Ovary (tissue), 9 donors: ENCODE results near the gene ANOS1. TPM values are rescaled to one million over a fixed set of nuclear protein-coding genes. Genes with fewer than 3 reads are reported as not detected.

Experiments used
- DNase-seq, 5 donors: peaks; one replicate each; pipeline ENCODE4 v3.0.0-alpha.2; 2019 to 2020
- H3K27ac ChIP-seq, 2 donors: fragments of 200-600 bp; one replicate each; pipeline versions ENCODE4 v1.5.1 to v1.8.0; 2019 to 2022
- H3K27me3 ChIP-seq: fragments of 200-600 bp; one replicate; pipeline ENCODE4 v1.8.0; 2022
- H3K36me3 ChIP-seq: fragments of 200-600 bp; sonication (generic); one replicate; pipeline ENCODE4 v1.5.1; 2019
- H3K4me1 ChIP-seq: one replicate; pipeline ENCODE4 v1.8.1; 2013; ENCODE audit warnings: mild to moderate bottlenecking, moderate library complexity; ENCODE audit not compliant: insufficient read depth
- H3K4me3 ChIP-seq: fragments of 200-600 bp; sonication (generic); one replicate; pipeline ENCODE4 v1.5.1; 2017
- H3K9me3 ChIP-seq, 2 donors: fragments of 200-600 bp in 1 of 2; sonication (generic) in 1 of 2; one replicate each; pipeline versions ENCODE4 v1.5.1 to v1.8.1; 2013 to 2019; ENCODE audit warnings: mild to moderate bottlenecking in 1 of 2, moderate library complexity in 1 of 2
- CTCF ChIP-seq, 3 donors: fragments of 450-650 bp in 2 of 3; fragments of 200-600 bp in 1 of 3; IDR thresholded peaks; one replicate each; pipeline versions ENCODE4 v1.5.1 to v1.8.0; 2016 to 2022; ENCODE audit warnings: antibody characterized with exemption in 3 of 3, mild to moderate bottlenecking in 1 of 3
- EP300 ChIP-seq: sonication (generic); formaldehyde crosslinking; IDR thresholded peaks from one replicate; pipeline ENCODE4 v1.6.1; 2017; ENCODE audit warnings: antibody characterized with exemption
- POLR2A ChIP-seq: fragments of 450-650 bp; IDR thresholded peaks from one replicate; pipeline ENCODE4 v1.6.1; 2017; ENCODE audit warnings: antibody characterized with exemption, mild to moderate bottlenecking, moderate library complexity
- WGBS, 3 donors: extraction: QIAGEN DNeasy Blood & Tissue Kit in 1 of 3; methylation state at CpG; one replicate each; pipeline versions ENCODE4 v1.1.5 to v1.1.7; 2013 to 2017; 5-methylcytosine and 5-hydroxymethylcytosine counted together
- intact Hi-C, 4 donors: fragments of 100-400 bp; cut with DNase I; formaldehyde crosslinking; loops; one replicate each; pipeline versions ENCODE4 v1.11.0 to v1.15.1; 2022 to 2023
- polyA plus RNA-seq, 2 donors: library from polyadenylated mRNA; stranded (reverse); fragments of 200-250 nt in 1 of 2; fragments of 350-450 nt in 1 of 2; fragmentation: Illumina TruSeq in 1 of 2; extraction: RNeasy Lipid Tissue Mini Kit (QIAGEN cat#74804) in 1 of 2; gene quantifications; one replicate each; pipeline ENCODE4 v1.2.3, GENCODE V29; 2013 to 2014
- total RNA-seq, 7 donors: library from RNA; depleted of rRNA in 2 of 7; stranded (reverse); fragments of >200 nt in 2 of 7; fragmentation: NEBNext Ultra II Directional in 3 of 7; extraction: Animal tissue kit (Norgen Biotek cat#: 25700) in 3 of 7; gene quantifications; one replicate each; pipeline versions ENCODE4 v1.1.0 to v1.2.4, GENCODE V29; 2016 to 2023
- donor health status: DM: no; HTN: no; CAD: no; lungs with moderate emphysema.
- donor health status: DM: no; HTN: no; CAD: no.
- donor health status: Bipolar disorder and iron deficiency.
- donor health status: DM: yes; HTN: yes; CAD: no.
- donor health status: DM: no; HTN: no; CAD: no.
- donor health status: DM: yes; HTN: yes; CAD: no.

ANOS1 gene
- total and polyA plus RNA-seq, 9 donors, result 0.13 to 6.2 (median 0.85) TPM; not detected in 1

- no peak for DNase-seq
- Histone ChIP-seq H3K4me3 (no peak overlapping the region), H3K27me3 (no peaks in the 10 kb centered on the region), H3K36me3 (no peaks in the 10 kb centered on the region), H3K27ac (no peak overlapping the region), H3K4me1 (no peaks in the 10 kb centered on the region), H3K9me3 (no peaks in the 10 kb centered on the region)
- WGBS, 3 donors, result 66 to 71% (median 67%) methylated on average over 16 of the region's 16 CpGs
- no peak for TF ChIP-seq EP300
- TF ChIP-seq POLR2A, result no peak
- TF ChIP-seq CTCF (IDR thresholded peaks at IDR 0.05), result no peak
- intact Hi-C loops, result no loop called here
Observed at GRCh38 chrX:8684201-8684965, 47.6 kb downstream of the ANOS1 start.

GRCh38 chrX:8683687-8684086, 48.2 kb downstream of the ANOS1 start:
- no peak for DNase-seq
- Histone ChIP-seq H3K36me3 (no peaks in the 10 kb centered on the region), H3K9me3 (no peaks in the 10 kb centered on the region), H3K27ac (no peak overlapping the region), H3K4me3 (no peak overlapping the region), H3K4me1 (no peaks in the 10 kb centered on the region), H3K27me3 (no peaks in the 10 kb centered on the region)
- 77 to 86% (median 83%) methylated on average over 5 of the region's 5 CpGs for WGBS, 3 donors
- TF ChIP-seq CTCF (IDR thresholded peaks at IDR 0.05), result no peak
- intact Hi-C loops, result no loop called here

- 86 to 91% (median 87%) methylated on average over 7 of the region's 7 CpGs for WGBS, 3 donors
- Histone ChIP-seq H3K9me3 (no peaks in the 10 kb centered on the region), H3K36me3 (no peaks in the 10 kb centered on the region), H3K27ac (no peak overlapping the region), H3K4me1 (no peaks in the 10 kb centered on the region), H3K4me3 (no peak overlapping the region), H3K27me3 (no peaks in the 10 kb centered on the region)
- TF ChIP-seq EP300, result no peak
- TF ChIP-seq POLR2A, result no peak
- no peak for TF ChIP-seq CTCF (IDR thresholded peaks at IDR 0.05)
- intact Hi-C loops, result no loop called here
- DNase-seq, result no peak
Observed at GRCh38 chrX:8679550-8679949, 52.4 kb downstream of the ANOS1 start.

GRCh38 chrX:8675006-8675630, 56.8 kb downstream of the ANOS1 start:
- WGBS, 3 donors, result 78 to 81% (median 80%) methylated on average over 6 of the region's 6 CpGs
- no peaks in the 10 kb centered on the region for H3K36me3 ChIP-seq
- TF ChIP-seq POLR2A (no peak), EP300 (no peak), CTCF (IDR thresholded peaks at IDR 0.05) (no peak)
- no peak overlapping the region for H3K4me3 ChIP-seq
- H3K4me1 ChIP-seq, result no peaks in the 10 kb centered on the region
- intact Hi-C loops, result no loop called here
- no peak for DNase-seq
- H3K27me3 ChIP-seq, result no peaks in the 10 kb centered on the region
- H3K9me3 ChIP-seq, result no peaks in the 10 kb centered on the region
- no peak overlapping the region for H3K27ac ChIP-seq
